HEK293 (cell line): ENCODE data around the gene DARS2.

ENCODE experiments used
- CTCF ChIA-PET: fragments of 350-600 bp; formaldehyde crosslinking; extraction: SDS; loops from one replicate; lab custom pipeline; 2021; ENCODE audit warnings: antibody characterized with exemption; lab: Yijun Ruan, JAX
- POLR2A ChIA-PET: fragments of 300-600 bp; formaldehyde crosslinking; extraction: SDS; loops from one replicate; lab custom pipeline; 2020; ENCODE audit warnings: antibody characterized with exemption, inconsistent platforms; lab: Yijun Ruan, JAX
- H3K27ac ChIP-seq: fragments of 200-500 bp; sonication (Bioruptor generic); 2 replicates; pipeline ENCODE4 v1.5.1; 2014; ENCODE audit warnings: low read depth, low read length, control low read depth, inconsistent platforms; ENCODE audit errors: extremely low read depth
- H3K36me3 ChIP-seq, 2 experiments: fragments of 200-500 bp in 1 of 2; sonication (Bioruptor generic) in 1 of 2; 1 replicate in 1 of 2; 2 replicates in 1 of 2; pipeline ENCODE4 v1.5.1; 2014 to 2017; ENCODE audit warnings: inconsistent platforms in 2 of 2, low read length in 2 of 2; ENCODE audit not compliant: control insufficient read depth in 2 of 2, insufficient read depth in 1 of 2
- H3K4me1 ChIP-seq: fragments of 200-500 bp; sonication (Bioruptor generic); 2 replicates; pipeline ENCODE4 v1.5.1; 2014; ENCODE audit warnings: mild to moderate bottlenecking, low read length, inconsistent platforms; ENCODE audit not compliant: control insufficient read depth, insufficient read depth
- H3K4me3 ChIP-seq: 2 replicates; pipeline ENCODE4 v1.5.1; 2011; ENCODE audit warnings: low read depth, mild to moderate bottlenecking, control low read depth, low read length, moderate library complexity
- H3K9me3 ChIP-seq: fragments of 200-500 bp; sonication (Bioruptor generic); 2 replicates; pipeline ENCODE4 v1.5.1; 2014; ENCODE audit warnings: low read depth, low read length, inconsistent platforms; ENCODE audit not compliant: control insufficient read depth, insufficient read depth
- ATF2 ChIP-seq: fragments of 450-650 bp; formaldehyde crosslinking; IDR thresholded peaks from 2 replicates; pipeline ENCODE4 v1.5.1; 2016; ENCODE audit warnings: missing biosample characterization, missing genetic modification characterization, low read depth
- KLF1 ChIP-seq: fragments of 450-650 bp; formaldehyde crosslinking; IDR thresholded peaks from 2 replicates; pipeline ENCODE4 v1.5.1; 2016; ENCODE audit warnings: missing biosample characterization, missing genetic modification characterization
- PRDM2 ChIP-seq: fragments of 450-650 bp; formaldehyde crosslinking; IDR thresholded peaks from 2 replicates; pipeline ENCODE4 v1.5.1; 2016; ENCODE audit warnings: missing biosample characterization, missing genetic modification characterization, borderline replicate concordance
- PRDM4 ChIP-seq: fragments of 450-650 bp; formaldehyde crosslinking; IDR thresholded peaks from 2 replicates; pipeline ENCODE4 v1.5.1; 2017; ENCODE audit warnings: missing biosample characterization, missing genetic modification characterization
- SP2 ChIP-seq: fragments of 450-650 bp; formaldehyde crosslinking; IDR thresholded peaks from 2 replicates; pipeline ENCODE4 v1.5.1; 2016; ENCODE audit warnings: missing biosample characterization, missing genetic modification characterization
- ZBTB20 ChIP-seq: fragments of 450-650 bp; formaldehyde crosslinking; IDR thresholded peaks from 2 replicates; pipeline ENCODE4 v1.5.1; 2016; ENCODE audit warnings: missing biosample characterization, missing genetic modification characterization
- ZFP37 ChIP-seq: fragments of 450-650 bp; formaldehyde crosslinking; IDR thresholded peaks from 2 replicates; pipeline ENCODE4 v1.5.1; 2016; ENCODE audit warnings: missing biosample characterization, missing genetic modification characterization
- ZNF121 ChIP-seq: fragments of 450-650 bp; formaldehyde crosslinking; IDR thresholded peaks from 2 replicates; pipeline ENCODE4 v1.5.1; 2016; ENCODE audit warnings: missing biosample characterization, missing genetic modification characterization
- ZNF133 ChIP-seq: fragments of 450-650 bp; formaldehyde crosslinking; IDR thresholded peaks from 2 replicates; pipeline ENCODE4 v1.5.1; 2016; ENCODE audit warnings: missing biosample characterization, missing genetic modification characterization
- ZNF24 ChIP-seq: fragments of 450-650 bp; formaldehyde crosslinking; IDR thresholded peaks from 2 replicates; pipeline ENCODE4 v1.5.1; 2016; ENCODE audit warnings: missing biosample characterization, missing genetic modification characterization
- ZNF692 ChIP-seq: fragments of 450-650 bp; formaldehyde crosslinking; IDR thresholded peaks from 2 replicates; pipeline ENCODE4 v1.5.1; 2016; ENCODE audit warnings: missing biosample characterization, missing genetic modification characterization
- ZNF843 ChIP-seq: fragments of 450-650 bp; formaldehyde crosslinking; IDR thresholded peaks from 2 replicates; pipeline ENCODE4 v1.5.1; 2016; ENCODE audit warnings: missing biosample characterization, missing genetic modification characterization

The DARS2 gene

GRCh38 chr1:173866413-173867115, 42.1 kb downstream of the DARS2 start (continued):
- no peak for TF ChIP-seq PRDM4
- no peak for TF ChIP-seq ZNF133 (tag by site-specific recombination)
- no peak for TF ChIP-seq SP2 (tag by site-specific recombination)
- no peak for TF ChIP-seq ZBTB20 (tag by site-specific recombination)
- TF ChIP-seq ZNF843, result no peak
- TF ChIP-seq ZNF692, result no peak
- no peak for TF ChIP-seq KLF1 (tag by site-specific recombination)

GRCh38 chr1:173867141-173867752, 42.8 kb downstream of the DARS2 start:
- no peaks in the 10 kb centered on the region; the same call in 1 of the 2 replicates for H3K4me1 ChIP-seq
- peaks cover 18 to 70% of the 10 kb centered on the region in 2 experiments for H3K36me3 ChIP-seq
- POLR2A ChIA-PET, result interaction anchor here (1.2 to 2.2 kb wide), 8 partner anchors 9 to 360 kb away, joined by 3 to 28 read pairs (median 6); partner anchors contain the start of genes CENPL, DARS2 and KLHL20
- TF ChIP-seq PRDM2 (peak; percentile 65; the same call in 1 of the 2 replicates), ZNF24 (tag by site-specific recombination) (no peak), ATF2 (tag by site-specific recombination) (no peak), ZNF121 (tag by site-specific recombination) (0 out of 2 replicates have a peak, but pooled peaks have one; percentile 15), ZFP37 (tag by site-specific recombination) (peak; percentile 88; the same call in 1 of the 2 replicates)
- no peaks in the 10 kb centered on the region for H3K9me3 ChIP-seq
- H3K4me3 ChIP-seq, result peak overlapping the region; percentile 90
- CTCF ChIA-PET, result no interaction called here
- H3K27ac ChIP-seq, result peak overlapping the region; percentile 86
